OCI-LY3 (cell line): ENCODE measurements around the gene HELZ.
"Not testable (repeated sequence)": the region's sequence is repeated elsewhere in the genome, so short reads cannot be mapped to it uniquely, and the experiment has no call there.

Source experiments
- H2AFZ ChIP-seq: fragments of 200-600, 300-600 bp; shearing (Covaris generic); 2 replicates; pipeline ENCODE4 v1.6.0; 2014; ENCODE audit warnings: antibody characterized with exemption, low read depth, low read length
- H3K27ac ChIP-seq: fragments of 200-600, 300-600 bp; sonication (generic); 2 replicates; pipeline ENCODE4 v1.5.1; 2014; ENCODE audit warnings: mild to moderate bottlenecking, low read length, moderate library complexity, mixed read lengths
- H3K27me3 ChIP-seq: fragments of 200-600, 300-600 bp; sonication (generic); 2 replicates; pipeline ENCODE4 v1.6.1; 2014; ENCODE audit warnings: low read depth, low read length, mixed read lengths
- H3K36me3 ChIP-seq: fragments of 200-600, 300-600 bp; sonication (generic); replicated peaks from 2 replicates; pipeline ENCODE3; 2014; ENCODE audit warnings: low read depth, low read length, mixed read lengths
- H3K4me1 ChIP-seq: fragments of 300-600, 200-600 bp; sonication (generic); 2 replicates; pipeline ENCODE4 v1.6.1; 2014; ENCODE audit warnings: low read length, mixed read lengths
- H3K4me2 ChIP-seq: fragments of 200-600, 300-600 bp; sonication (generic); 2 replicates; pipeline ENCODE4 v1.6.1; 2014; ENCODE audit warnings: low read length, mixed read lengths
- H3K4me3 ChIP-seq: fragments of 300-600, 200-600 bp; sonication (generic); 2 replicates; pipeline ENCODE4 v1.5.1; 2014; ENCODE audit warnings: antibody characterized with exemption, mild to moderate bottlenecking, low read length, moderate library complexity
- H3K79me2 ChIP-seq: fragments of 300-600, 200-600 bp; shearing (Covaris generic); 2 replicates; pipeline ENCODE4 v1.6.1; 2014; ENCODE audit warnings: mild to moderate bottlenecking, low read length, mixed read lengths
- H3K9ac ChIP-seq: fragments of 300-600, 200-600 bp; shearing (Covaris generic); 2 replicates; pipeline ENCODE4 v1.6.0; 2014; ENCODE audit warnings: mild to moderate bottlenecking, low read length, moderate library complexity
- H3K9me3 ChIP-seq: fragments of 200-600, 300-600 bp; shearing (Covaris generic); 2 replicates; pipeline ENCODE4 v1.6.1; 2014; ENCODE audit warnings: low read length, mixed read lengths; ENCODE audit not compliant: insufficient read depth
- H4K20me1 ChIP-seq: fragments of 200-600, 300-600 bp; sonication (generic); 2 replicates; pipeline ENCODE4 v1.6.1; 2016; ENCODE audit warnings: low read length, mixed read lengths; ENCODE audit not compliant: insufficient read depth
- EZH2phosphoT487 ChIP-seq: fragments of 200-600 bp; shearing (Covaris generic); IDR thresholded peaks from 2 replicates; pipeline ENCODE4 v1.6.1; 2018; ENCODE audit warnings: antibody characterized with exemption, mixed run types, low read depth
- TF ChIP-seq, protein P1 (sequence below): fragments of 200-600, 300-600 bp; sonication (generic); IDR thresholded peaks from 2 replicates; pipeline ENCODE4 v1.5.1; 2014; ENCODE audit warnings: antibody characterized with exemption, low read length, low read depth

The HELZ gene

DNA sequence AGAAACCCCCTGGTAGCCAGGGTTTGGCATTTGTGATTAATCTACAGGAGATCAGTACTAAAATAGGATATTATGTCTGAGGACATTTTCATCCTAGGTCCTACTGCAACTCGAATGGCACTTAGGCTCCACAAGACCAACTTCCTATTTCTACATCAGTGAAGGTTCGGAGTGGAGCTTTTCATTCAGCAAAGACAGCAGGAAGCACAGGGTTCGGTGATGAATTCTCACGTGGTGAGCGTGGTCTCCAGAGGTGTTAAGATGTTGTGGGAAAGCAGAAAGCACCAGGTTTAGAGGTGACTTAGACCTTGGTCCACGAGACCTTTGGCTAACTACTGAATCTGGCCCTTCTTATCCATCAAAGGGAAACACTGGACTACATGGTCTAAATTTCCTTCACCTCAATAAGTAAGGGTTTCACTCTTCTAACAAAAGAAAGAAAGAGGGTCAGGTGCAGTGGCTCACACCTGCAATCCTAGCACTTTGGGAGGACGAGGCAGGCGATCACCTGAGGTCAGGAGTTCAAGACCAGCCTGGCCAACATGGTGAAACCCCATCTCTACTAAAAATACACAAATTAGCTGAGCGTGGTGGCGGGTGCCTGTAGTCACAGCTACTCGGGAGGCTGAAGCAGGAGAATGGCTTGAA lies 13.9 kb upstream of the HELZ start:
- no peak overlapping the region for H3K4me2 ChIP-seq
- no peaks in the 10 kb centered on the region for H3K36me3 ChIP-seq
- no peaks in the 10 kb centered on the region for H3K79me2 ChIP-seq
- H3K4me1 ChIP-seq = no peaks in the 10 kb centered on the region
- no peaks in the 10 kb centered on the region for H3K9me3 ChIP-seq
- H3K9ac ChIP-seq = no peak overlapping the region
- no peaks in the 10 kb centered on the region for H3K27me3 ChIP-seq
- H2AFZ ChIP-seq = no peak overlapping the region
- H3K27ac ChIP-seq = no peak overlapping the region
- TF ChIP-seq, protein P1, sequence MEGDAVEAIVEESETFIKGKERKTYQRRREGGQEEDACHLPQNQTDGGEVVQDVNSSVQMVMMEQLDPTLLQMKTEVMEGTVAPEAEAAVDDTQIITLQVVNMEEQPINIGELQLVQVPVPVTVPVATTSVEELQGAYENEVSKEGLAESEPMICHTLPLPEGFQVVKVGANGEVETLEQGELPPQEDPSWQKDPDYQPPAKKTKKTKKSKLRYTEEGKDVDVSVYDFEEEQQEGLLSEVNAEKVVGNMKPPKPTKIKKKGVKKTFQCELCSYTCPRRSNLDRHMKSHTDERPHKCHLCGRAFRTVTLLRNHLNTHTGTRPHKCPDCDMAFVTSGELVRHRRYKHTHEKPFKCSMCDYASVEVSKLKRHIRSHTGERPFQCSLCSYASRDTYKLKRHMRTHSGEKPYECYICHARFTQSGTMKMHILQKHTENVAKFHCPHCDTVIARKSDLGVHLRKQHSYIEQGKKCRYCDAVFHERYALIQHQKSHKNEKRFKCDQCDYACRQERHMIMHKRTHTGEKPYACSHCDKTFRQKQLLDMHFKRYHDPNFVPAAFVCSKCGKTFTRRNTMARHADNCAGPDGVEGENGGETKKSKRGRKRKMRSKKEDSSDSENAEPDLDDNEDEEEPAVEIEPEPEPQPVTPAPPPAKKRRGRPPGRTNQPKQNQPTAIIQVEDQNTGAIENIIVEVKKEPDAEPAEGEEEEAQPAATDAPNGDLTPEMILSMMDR = no peak
- TF ChIP-seq EZH2phosphoT487 = no peak
- no peak overlapping the region for H3K4me3 ChIP-seq
- no peaks in the 10 kb centered on the region for H4K20me1 ChIP-seq

DNA sequence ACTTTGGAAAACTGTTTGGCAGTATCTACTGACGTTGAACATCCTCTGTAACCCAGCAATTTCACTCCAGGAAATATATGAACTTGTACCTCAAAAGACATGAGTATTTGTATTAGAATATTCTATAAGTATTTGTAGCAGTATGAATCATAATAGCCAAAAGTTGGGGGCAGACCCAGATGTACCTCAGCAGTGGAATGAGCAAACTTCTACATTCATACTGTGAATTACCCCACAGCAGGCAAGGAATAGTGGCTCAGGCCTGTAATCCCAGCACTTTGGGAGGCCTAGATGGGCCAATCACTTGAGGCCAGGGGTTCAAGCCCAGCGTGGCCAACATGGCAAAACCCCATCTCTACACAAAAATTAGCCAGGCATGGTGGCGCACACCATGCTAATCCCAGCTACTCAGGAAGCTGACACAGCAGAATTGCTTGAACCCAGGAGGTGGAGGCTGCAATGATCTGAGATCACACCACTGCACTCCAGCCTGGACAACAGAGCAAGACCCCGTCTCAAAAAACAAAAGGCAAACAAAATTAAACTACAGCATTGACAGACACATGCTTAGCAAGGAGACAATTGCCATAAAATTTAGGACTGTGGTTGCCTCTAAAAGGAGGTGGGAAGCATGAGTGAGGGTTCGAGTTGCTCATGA lies 11.2 kb upstream of the HELZ start:
- Histone ChIP-seq H3K4me3 (no peak overlapping the region), H3K36me3 (no peaks in the 10 kb centered on the region), H3K4me1 (no peaks in the 10 kb centered on the region), H3K4me2 (no peak overlapping the region), H3K27ac (no peak overlapping the region), H2AFZ (no peak overlapping the region), H3K79me2 (no peaks in the 10 kb centered on the region), H3K27me3 (no peaks in the 10 kb centered on the region), H4K20me1 (no peaks in the 10 kb centered on the region), H3K9me3 (no peaks in the 10 kb centered on the region), H3K9ac (no peak overlapping the region)
- TF ChIP-seq EZH2phosphoT487 = no peak
- TF ChIP-seq, protein P1 = no peak

DNA sequence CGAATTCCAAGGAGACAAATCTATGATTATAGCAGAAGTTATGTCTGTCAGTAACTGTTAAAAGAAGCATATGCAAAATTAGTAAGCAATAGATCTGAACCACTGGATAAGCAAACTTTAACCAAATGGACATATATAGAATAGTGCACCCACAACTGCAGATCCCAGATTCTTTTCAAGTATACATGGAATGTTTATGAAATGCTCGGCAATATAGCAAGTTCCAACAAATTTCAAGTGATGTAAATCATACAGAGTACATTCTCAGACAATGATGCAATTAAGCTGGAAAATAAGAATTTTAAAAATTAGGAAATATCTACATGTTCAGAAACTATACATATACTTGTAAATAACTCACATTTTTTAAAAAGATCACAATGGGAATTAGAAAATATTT lies 8.4 kb upstream of the HELZ start:
- no peaks in the 10 kb centered on the region for H3K9me3 ChIP-seq
- H3K4me3 ChIP-seq = no peak overlapping the region
- TF ChIP-seq, protein P1 = no peak
- no peak overlapping the region for H3K27ac ChIP-seq
- H3K36me3 ChIP-seq = no peaks in the 10 kb centered on the region
- no peaks in the 10 kb centered on the region for H4K20me1 ChIP-seq
- H3K4me2 ChIP-seq = no peak overlapping the region
- H3K27me3 ChIP-seq = no peaks in the 10 kb centered on the region
- H2AFZ ChIP-seq = no peak overlapping the region
- H3K79me2 ChIP-seq = no peaks in the 10 kb centered on the region
- no peak overlapping the region for H3K9ac ChIP-seq
- H3K4me1 ChIP-seq = no peaks in the 10 kb centered on the region

DNA sequence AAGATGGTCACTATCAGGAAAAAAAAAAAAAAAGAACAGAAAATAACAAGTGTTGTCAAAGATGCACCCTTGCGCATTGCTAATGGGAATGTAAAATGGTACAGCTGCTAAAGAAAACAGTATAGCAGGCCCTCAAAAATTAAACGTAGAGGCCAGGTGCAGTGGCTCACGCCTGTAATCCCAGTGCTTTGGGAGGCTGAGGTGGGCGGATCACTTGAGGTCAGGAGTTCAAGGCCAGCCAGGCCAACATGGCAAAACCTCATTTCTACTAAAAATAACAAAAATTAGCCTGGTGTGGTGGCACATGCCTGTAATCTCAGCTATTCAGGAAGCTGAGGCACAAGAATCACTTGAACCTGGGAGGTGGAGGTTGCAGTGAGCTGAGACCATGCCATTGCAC lies 6.6 kb upstream of the HELZ start:
- not testable (repeated sequence) for H3K27ac ChIP-seq, H3K79me2 ChIP-seq, H3K4me2 ChIP-seq

More for the DNA sequence above, 6.6 kb upstream of the HELZ start:
- H3K36me3 ChIP-seq, H3K9ac ChIP-seq, H3K4me3 ChIP-seq, H3K27me3 ChIP-seq, H4K20me1 ChIP-seq, H3K4me1 ChIP-seq, H3K9me3 ChIP-seq, H2AFZ ChIP-seq: not testable (repeated sequence)
